Measurements from ENCODE around the gene METTL5. TPM values are rescaled to one million over a fixed set of nuclear protein-coding genes. Genes with fewer than 3 reads are reported as not detected.
"Not testable (repeated sequence)": the region's sequence is repeated elsewhere in the genome, so short reads cannot be mapped to it uniquely, and the experiment has no call there.

Gene METTL5
- total RNA-seq, 1 donor from 2014 or later, result 99.7 TPM

DNA sequence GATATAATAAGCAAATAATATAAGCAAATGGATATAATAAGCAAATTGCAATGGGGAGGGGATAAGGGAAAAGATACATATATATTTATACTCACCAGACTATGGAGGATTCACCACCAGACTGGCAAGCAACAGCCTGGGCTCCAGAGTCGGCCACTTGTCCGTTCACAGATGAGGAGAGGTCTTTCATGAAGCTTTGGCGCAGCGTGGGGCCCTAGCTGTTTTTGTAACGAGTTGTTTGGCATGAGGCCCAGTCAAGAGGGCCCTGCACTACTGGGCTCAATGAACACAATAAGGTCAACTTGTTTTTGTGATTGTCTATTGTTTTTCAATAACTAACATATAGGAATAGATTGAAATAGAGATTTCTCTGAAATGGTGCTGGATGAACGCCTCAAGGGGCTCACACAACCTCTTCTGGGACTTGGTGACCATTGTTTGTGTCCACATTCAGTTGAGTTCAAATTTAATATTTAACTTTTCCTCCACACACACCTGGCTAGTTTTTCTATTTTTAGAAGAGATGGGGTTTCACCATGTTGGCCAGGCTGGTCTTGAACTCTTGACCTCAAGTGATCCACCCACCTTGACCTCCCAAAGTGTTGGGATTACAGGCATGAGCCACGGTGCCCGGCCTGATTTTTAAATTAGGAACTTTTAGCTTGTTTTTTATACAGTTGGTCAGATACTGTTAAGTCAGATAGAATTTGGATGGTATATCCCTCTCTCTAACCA lies 24.4 kb upstream of the METTL5 start:
- H3K27me3 Mint-ChIP-seq; H3K9me3 Mint-ChIP-seq; H3K27ac Mint-ChIP-seq; H3K4me1 Mint-ChIP-seq; H3K4me3 Mint-ChIP-seq; intact Hi-C loops (cut with micrococcal nuclease): not testable (repeated sequence)
- DNase-seq, result peak; percentile 47
- H3K36me3 Mint-ChIP-seq (ENCODE audit: low read depth), result peaks cover 19% of the 10 kb centered on the region

DNA sequence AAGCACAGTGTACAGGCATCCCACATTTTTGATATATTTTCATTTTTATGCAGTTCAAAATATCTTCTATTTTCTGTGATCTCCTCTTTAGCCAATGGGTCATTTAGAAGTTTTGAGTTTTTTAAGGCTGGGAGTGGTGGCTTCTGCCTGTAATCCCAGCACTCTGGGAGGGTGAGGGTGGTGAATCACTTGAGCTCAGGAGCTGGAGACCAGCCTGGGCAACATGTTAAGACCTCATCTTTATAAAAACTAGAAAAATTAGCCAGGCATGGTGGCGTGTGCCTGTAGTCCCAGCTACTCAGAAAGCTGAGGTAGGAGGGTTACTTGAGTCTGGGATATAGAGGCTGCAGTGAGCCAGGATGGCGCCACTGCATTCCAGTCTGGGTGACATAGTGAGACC lies 20.3 kb upstream of the METTL5 start:
- no peak for DNase-seq
- intact Hi-C loops (cut with micrococcal nuclease), result no loop called here
- H3K27ac Mint-ChIP-seq, result no peak overlapping the region
- peaks cover 6% of the 10 kb centered on the region for H3K4me1 Mint-ChIP-seq
- H3K9me3 Mint-ChIP-seq, result peaks cover 5% of the 10 kb centered on the region
- no peak overlapping the region for H3K4me3 Mint-ChIP-seq
- peaks cover 19% of the 10 kb centered on the region for H3K36me3 Mint-ChIP-seq (ENCODE audit: low read depth)
- H3K27me3 Mint-ChIP-seq, result no peaks in the 10 kb centered on the region

DNA sequence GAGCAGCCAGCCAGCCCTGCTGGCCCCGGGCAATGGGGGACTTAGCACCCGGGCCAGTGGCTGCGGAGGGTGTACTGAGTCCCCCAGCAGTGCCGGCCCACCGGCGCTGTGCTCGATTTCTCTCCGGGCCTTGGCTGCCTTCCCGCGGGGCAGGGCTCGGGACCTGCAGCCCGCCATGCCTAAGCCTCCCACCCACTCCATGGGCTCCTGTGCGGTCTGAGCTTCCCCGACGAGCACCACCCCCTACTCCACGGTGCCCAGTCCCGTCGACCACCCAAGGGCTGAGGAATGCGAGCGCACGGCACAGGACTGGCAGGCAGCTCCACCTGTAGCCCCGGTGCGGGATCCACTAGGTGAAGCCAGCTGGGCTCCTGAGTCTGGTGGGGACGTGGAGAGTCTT lies 16.9 kb upstream of the METTL5 start:
- H3K4me3 Mint-ChIP-seq; H3K27ac Mint-ChIP-seq; H3K4me1 Mint-ChIP-seq; DNase-seq; intact Hi-C loops (cut with micrococcal nuclease); H3K27me3 Mint-ChIP-seq; H3K9me3 Mint-ChIP-seq: not testable (repeated sequence)
- H3K36me3 Mint-ChIP-seq (ENCODE audit: low read depth), result peaks cover 11% of the 10 kb centered on the region

DNA sequence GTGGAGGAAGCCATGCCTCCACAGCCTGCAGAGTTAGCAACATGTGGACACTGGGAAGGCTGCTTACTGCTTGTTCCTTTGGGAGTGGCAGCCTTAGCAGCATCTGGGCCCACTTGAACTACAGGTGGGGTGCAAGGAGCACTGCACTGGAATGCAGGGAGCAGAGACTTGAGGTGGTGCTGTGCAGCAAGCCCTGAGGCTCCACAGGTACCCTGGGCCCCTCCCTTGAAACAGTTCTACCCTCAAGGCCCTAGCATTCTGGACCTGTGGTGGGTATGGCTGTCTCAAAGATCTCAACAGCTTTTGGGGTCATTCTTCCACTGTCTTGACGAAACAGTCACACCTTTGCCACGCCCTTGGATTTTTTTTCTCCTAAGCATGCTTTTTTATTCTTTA lies 16.0 kb upstream of the METTL5 start:
- Mint-ChIP-seq H3K27me3 (no peaks in the 10 kb centered on the region), H3K4me1 (peaks cover 3% of the 10 kb centered on the region), H3K27ac (no peak overlapping the region), H3K4me3 (no peak overlapping the region), H3K9me3 (no peaks in the 10 kb centered on the region), H3K36me3 (ENCODE audit: low read depth) (peaks cover 8% of the 10 kb centered on the region)
- intact Hi-C loops (cut with micrococcal nuclease), result no loop called here
- no peak for DNase-seq

DNA sequence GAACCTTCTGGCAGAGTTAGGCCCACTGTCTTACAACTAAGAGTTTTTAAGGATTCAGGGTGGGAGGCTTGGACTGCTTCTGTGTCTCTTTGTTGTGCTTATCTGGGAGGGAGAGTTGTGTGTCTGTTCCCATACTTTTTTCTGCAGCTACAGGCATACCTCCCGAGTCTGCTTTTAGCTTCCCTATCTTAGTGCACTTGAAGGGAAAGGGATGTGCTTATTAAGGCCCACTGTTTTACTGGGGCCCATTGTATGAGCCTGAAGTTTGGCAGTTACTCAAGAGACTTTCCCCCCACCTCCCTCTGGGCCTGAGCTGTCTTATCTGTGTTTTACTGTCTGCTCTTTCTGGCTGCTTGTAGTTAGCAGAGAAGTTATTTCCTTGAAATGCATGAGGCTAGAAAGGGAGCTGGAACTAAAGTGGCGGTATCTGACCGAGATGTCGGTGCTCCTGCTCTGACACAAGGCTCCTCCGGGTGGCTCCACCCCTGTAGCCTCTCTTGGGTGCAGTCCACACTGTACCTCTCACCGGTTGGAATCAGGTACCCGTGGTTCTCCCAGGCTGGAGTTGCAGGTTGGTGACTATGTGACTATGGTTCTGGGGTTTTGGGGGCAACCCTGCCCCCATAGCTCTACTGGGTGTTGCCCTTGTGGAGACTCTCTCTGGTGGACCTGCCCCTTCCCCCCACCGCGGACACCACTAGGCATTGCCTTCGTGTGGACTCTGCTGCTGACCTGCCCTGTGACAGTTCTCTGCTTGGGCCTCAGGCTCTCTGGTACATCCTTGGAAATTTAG lies 15.4 kb upstream of the METTL5 start:
- Mint-ChIP-seq H3K27ac (no peak overlapping the region), H3K4me3 (no peak overlapping the region), H3K36me3 (ENCODE audit: low read depth) (peaks cover 8% of the 10 kb centered on the region), H3K4me1 (peaks cover 3% of the 10 kb centered on the region), H3K27me3 (no peaks in the 10 kb centered on the region), H3K9me3 (no peaks in the 10 kb centered on the region)
- DNase-seq, result no peak
- intact Hi-C loops (cut with micrococcal nuclease), result no loop called here

DNA sequence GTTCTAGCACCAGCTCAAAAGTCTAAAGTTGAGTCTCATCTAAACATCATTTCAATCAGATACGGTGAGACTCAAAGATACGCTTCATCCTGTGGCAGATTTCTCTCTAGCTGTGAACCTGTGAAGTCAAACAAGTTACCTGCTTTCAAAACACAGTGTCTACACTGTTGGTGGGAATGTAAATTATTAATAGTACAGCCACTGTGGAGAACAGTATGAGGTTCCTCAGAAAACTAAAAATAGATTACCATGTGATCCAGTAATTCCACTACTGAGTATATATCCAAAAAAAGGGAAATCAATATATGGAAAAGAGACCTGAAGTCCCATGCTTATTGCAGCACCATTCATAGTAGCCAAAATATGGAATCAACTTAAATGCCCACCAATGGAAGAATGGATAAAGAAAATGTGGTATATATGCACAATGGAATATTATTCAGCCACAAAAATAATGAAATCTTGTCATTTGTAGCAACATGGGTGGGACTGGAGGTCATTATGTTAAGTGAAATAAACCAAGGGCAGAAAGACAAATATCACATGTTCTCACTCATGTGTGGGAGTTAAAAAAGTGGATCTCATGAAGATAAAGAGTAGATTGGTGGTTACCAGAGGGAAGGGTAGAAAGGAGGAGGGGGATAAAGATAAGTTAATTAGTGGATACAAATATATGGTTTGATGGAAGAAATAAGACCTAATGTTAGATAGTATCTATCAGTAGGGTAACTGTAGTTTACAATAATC lies 14.2 kb upstream of the METTL5 start:
- Mint-ChIP-seq H3K4me1 (peaks cover 3% of the 10 kb centered on the region), H3K4me3 (no peak overlapping the region), H3K36me3 (ENCODE audit: low read depth) (peaks cover 8% of the 10 kb centered on the region), H3K27ac (no peak overlapping the region), H3K9me3 (no peaks in the 10 kb centered on the region), H3K27me3 (no peaks in the 10 kb centered on the region)
- intact Hi-C loops (cut with micrococcal nuclease), result no loop called here
- no peak for DNase-seq

DNA sequence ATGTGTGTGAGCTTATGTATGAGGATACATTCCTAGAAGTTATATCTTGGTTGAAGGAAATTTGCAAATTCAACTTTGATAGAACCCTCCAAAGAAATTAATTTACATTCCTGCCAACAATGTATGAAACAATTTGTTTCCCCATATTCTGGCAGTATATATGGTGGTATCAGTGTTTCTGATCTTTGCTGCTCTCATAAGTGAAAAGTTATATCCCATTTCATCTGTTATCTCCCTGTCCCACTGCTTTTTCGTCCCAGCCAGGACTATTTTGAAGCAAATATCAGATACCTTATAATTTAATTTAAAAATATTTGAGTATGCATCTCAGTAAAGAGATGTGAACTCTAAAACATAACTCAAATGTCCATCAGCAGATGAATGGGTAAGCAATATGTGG lies 9.7 kb upstream of the METTL5 start:
- intact Hi-C loops (cut with micrococcal nuclease), result no loop called here
- peaks cover 4% of the 10 kb centered on the region for H3K36me3 Mint-ChIP-seq (ENCODE audit: low read depth)
- H3K27me3 Mint-ChIP-seq, result no peaks in the 10 kb centered on the region
- no peak overlapping the region for H3K27ac Mint-ChIP-seq
- peaks cover 10% of the 10 kb centered on the region for H3K4me1 Mint-ChIP-seq
- DNase-seq, result no peak
- no peak overlapping the region for H3K4me3 Mint-ChIP-seq
- no peaks in the 10 kb centered on the region for H3K9me3 Mint-ChIP-seq

DNA sequence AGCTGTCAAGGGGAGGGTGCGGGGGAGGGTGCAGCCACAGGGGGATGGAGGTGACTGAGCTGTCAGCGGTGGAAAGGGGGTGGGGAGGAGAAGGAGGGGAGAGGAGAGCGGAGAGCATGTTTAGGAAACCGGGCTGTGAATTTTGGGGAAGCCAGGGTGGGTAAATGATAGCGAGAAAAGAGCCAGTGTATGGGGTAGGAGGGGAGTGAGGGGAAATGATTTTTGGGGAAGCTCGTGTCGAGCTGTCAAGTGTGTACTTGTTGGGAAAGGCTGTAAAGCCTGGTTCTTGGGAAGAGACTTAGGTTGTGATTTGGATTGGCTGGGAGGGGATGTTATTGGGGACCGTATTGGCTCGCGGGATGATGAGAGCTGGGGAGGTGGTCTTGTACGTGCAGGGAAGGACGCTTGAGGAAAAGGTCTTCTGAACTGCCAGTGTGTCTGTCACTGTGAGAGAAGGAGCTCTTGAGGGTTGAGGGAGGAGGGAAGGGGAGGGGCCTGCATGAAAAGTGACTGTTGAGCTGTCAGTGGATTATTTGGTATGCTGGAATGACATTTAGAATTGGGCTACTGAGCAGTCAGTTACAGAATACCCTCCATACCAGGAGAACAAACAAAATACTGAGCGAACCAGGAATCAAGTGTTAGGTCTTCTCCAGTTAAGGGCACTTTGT lies 3.6 kb upstream of the METTL5 start:
- Mint-ChIP-seq H3K36me3 (ENCODE audit: low read depth) (peaks cover 10% of the 10 kb centered on the region), H3K27me3 (no peaks in the 10 kb centered on the region), H3K27ac (peak overlapping the region; percentile 93), H3K9me3 (no peaks in the 10 kb centered on the region), H3K4me1 (peaks cover 35% of the 10 kb centered on the region), H3K4me3 (peak overlapping the region; percentile 92)
- peak; percentile 85 for DNase-seq
- intact Hi-C loops (cut with micrococcal nuclease), result loop anchor here (1.0 kb wide), 1 partner anchor 100 kb away; no protein-coding TSS in a partner anchor

DNA sequence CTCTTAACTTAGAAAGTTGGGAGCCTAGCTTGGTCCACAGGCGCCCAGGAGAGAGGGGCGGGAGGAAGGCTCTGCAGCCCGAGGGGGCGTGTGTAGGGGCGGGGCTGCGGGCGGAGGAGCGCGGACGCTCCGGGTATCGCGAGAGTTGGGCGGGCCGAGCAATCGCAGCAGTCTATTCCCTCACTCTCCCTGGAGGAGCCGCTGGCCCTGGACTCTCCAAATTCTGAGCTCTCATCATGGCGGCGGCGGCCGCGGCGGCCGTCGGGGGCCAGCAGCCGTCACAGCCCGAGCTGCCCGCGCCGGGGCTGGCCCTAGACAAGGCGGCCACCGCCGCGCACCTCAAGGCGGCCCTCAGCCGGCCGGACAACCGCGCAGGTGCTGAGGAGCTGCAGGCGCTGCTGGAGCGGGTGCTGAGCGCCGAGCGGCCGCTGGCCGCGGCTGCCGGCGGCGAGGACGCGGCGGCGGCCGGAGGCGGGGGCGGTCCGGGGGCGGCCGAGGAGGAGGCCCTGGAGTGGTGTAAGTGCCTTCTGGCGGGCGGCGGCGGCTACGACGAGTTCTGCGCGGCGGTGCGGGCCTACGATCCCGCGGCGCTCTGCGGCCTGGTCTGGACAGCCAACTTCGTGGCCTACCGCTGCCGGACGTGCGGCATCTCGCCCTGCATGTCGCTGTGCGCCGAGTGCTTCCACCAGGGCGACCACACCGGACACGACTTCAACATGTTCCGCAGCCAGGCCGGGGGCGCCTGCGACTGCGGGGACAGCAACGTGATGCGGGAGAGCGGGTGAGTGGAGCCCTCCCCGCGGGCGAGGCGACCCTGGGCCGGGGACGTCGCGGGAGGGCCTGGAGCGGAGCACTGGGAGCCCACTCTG lies 2.8 kb upstream of the METTL5 start, which contains the start of gene UBR3:
TSS of gene UBR3 (plus strand) at position 183 of the 869 bp plus-strand sequence. CDS start at position 237, 54 bp downstream.
- Mint-ChIP-seq H3K4me1 (peaks cover 39% of the 10 kb centered on the region), H3K36me3 (ENCODE audit: low read depth) (peaks cover 16% of the 10 kb centered on the region), H3K27me3 (no peaks in the 10 kb centered on the region), H3K4me3 (peak within 1 kb of the TSS; percentile 92), H3K27ac (peak within 1 kb of the TSS; percentile 93), H3K9me3 (no peaks in the 10 kb centered on the region)
- intact Hi-C loops (cut with micrococcal nuclease), result loop anchor here (1.0 to 2.0 kb wide), 3 partner anchors 29 to 133 kb away; partner anchors contain the start of genes CFAP210, PHOSPHO2 and SSB
- DNase-seq, result peak; percentile 97

DNA sequence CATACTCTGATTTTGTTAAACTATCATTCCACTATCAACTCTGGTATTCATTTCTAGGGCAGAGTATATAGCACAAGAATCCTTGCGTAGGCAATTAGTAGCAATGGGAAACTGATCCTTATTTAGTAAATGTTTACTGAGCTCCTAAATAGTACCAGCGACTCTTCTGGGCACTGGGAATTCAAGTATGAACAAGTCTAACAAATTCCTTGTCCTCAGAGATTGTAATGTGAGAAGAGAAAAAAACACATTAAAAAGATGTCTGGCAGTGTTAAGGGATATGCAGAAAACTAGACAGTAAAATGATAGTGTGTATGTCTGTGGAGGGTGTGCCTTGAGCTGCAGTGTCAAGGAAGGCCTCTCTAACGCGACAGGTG lies 721 bp downstream of the METTL5 start:
- intact Hi-C loops (cut with micrococcal nuclease), result loop anchor here (2.0 kb wide), 1 partner anchor 239 kb away; the partner anchor contains the start of gene PPIG
- Mint-ChIP-seq H3K4me1 (peaks cover 48% of the 10 kb centered on the region), H3K9me3 (no peaks in the 10 kb centered on the region), H3K27ac (peak overlapping the region; percentile 88), H3K36me3 (ENCODE audit: low read depth) (peaks cover 33% of the 10 kb centered on the region), H3K27me3 (no peaks in the 10 kb centered on the region), H3K4me3 (peak overlapping the region; percentile 95)
- no peak for DNase-seq

DNA sequence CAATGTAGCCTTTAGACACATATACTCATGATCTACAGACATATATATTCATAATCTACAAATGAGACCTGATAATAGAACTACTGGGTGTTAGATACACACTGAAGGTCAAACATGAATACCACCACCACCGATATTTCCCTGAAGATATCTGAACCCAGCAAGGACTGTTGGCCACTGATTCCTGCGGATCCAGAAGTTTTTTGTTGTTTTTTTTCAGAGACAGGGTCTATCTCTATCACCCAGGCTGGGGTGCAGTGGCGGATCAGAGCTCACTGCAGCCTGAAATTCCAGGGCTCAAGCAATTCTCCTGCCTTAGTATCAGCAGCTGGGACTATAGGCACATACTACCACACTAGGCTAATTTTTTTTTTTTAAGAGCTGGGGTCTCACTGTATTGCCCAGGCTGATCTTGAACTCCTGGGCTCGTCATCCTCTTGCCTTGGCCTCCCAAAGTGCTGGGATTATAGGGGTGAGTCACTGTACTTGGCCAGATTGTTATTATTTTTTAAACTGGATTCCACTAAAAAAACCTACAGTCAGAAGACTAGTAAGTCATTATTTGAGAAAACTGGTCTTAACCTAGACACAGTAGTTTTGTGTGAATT lies 1.8 kb downstream of the METTL5 start:
- Mint-ChIP-seq H3K4me3 (peak overlapping the region; percentile 74), H3K27me3 (no peaks in the 10 kb centered on the region), H3K4me1 (peaks cover 40% of the 10 kb centered on the region), H3K36me3 (ENCODE audit: low read depth) (peaks cover 39% of the 10 kb centered on the region), H3K27ac (no peak overlapping the region), H3K9me3 (no peaks in the 10 kb centered on the region)
- DNase-seq, result no peak
- intact Hi-C loops (cut with micrococcal nuclease), result no loop called here

DNA sequence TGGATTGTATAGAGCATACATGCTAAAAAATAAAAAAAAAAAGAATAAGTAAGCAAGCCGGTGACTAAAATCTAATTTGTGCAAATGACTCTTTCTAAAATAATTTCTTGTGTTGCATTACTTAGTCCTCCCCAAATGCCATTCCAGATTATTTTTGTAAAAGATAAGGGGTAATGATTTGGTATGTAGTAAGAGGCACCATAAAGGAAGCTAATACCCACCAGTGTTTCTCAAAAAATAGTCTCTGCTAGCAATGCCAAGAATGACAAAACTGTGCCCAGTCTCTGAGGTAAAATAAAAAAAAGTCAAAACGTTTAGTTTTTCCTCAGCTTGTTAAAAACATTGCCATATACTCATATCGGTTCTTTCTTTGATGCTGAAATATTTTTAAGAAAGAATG lies 2.7 kb downstream of the METTL5 start:
- Mint-ChIP-seq H3K4me3 (no peak overlapping the region), H3K4me1 (peaks cover 39% of the 10 kb centered on the region), H3K27me3 (no peaks in the 10 kb centered on the region), H3K27ac (no peak overlapping the region), H3K36me3 (ENCODE audit: low read depth) (peaks cover 47% of the 10 kb centered on the region), H3K9me3 (no peaks in the 10 kb centered on the region)
- no peak for DNase-seq
- intact Hi-C loops (cut with micrococcal nuclease), result no loop called here

All from activated CD4-positive, alpha-beta T cell treated with anti-CD3 and anti-CD28 coated beads, Interleukin-2, amount 10 ng/mL, durations not matched to agents 24 days and 14 days (primary cell).